Ovary (tissue), 9 donors: ENCODE results near the gene MYD88. TPM values are rescaled to one million over a fixed set of nuclear protein-coding genes. Genes with fewer than 3 reads are reported as not detected.

Experiments
- DNase-seq, 5 donors: peaks; one replicate each; pipeline ENCODE4 v3.0.0-alpha.2; 2019 to 2020
- H3K27ac ChIP-seq, 2 donors: fragments of 200-600 bp; one replicate each; pipeline versions ENCODE4 v1.5.1 to v1.8.0; 2019 to 2022
- H3K27me3 ChIP-seq: fragments of 200-600 bp; one replicate; pipeline ENCODE4 v1.8.0; 2022
- H3K36me3 ChIP-seq: fragments of 200-600 bp; sonication (generic); one replicate; pipeline ENCODE4 v1.5.1; 2019
- H3K4me1 ChIP-seq: one replicate; pipeline ENCODE4 v1.8.1; 2013; ENCODE audit warnings: mild to moderate bottlenecking, moderate library complexity; ENCODE audit not compliant: insufficient read depth
- H3K4me3 ChIP-seq: fragments of 200-600 bp; sonication (generic); one replicate; pipeline ENCODE4 v1.5.1; 2017
- H3K9me3 ChIP-seq, 2 donors: fragments of 200-600 bp in 1 of 2; sonication (generic) in 1 of 2; one replicate each; pipeline versions ENCODE4 v1.5.1 to v1.8.1; 2013 to 2019; ENCODE audit warnings: mild to moderate bottlenecking in 1 of 2, moderate library complexity in 1 of 2
- EP300 ChIP-seq: sonication (generic); formaldehyde crosslinking; IDR thresholded peaks from one replicate; pipeline ENCODE4 v1.6.1; 2017; ENCODE audit warnings: antibody characterized with exemption
- POLR2A ChIP-seq: fragments of 450-650 bp; IDR thresholded peaks from one replicate; pipeline ENCODE4 v1.6.1; 2017; ENCODE audit warnings: antibody characterized with exemption, mild to moderate bottlenecking, moderate library complexity
- WGBS, 3 donors: extraction: QIAGEN DNeasy Blood & Tissue Kit in 1 of 3; methylation state at CpG; one replicate each; pipeline versions ENCODE4 v1.1.5 to v1.1.7; 2013 to 2017; 5-methylcytosine and 5-hydroxymethylcytosine counted together
- intact Hi-C, 4 donors: fragments of 100-400 bp; cut with DNase I; formaldehyde crosslinking; loops; one replicate each; pipeline versions ENCODE4 v1.11.0 to v1.15.1; 2022 to 2023
- polyA plus RNA-seq, 2 donors: library from polyadenylated mRNA; stranded (reverse); fragments of 200-250 nt in 1 of 2; fragments of 350-450 nt in 1 of 2; fragmentation: Illumina TruSeq in 1 of 2; extraction: RNeasy Lipid Tissue Mini Kit (QIAGEN cat#74804) in 1 of 2; gene quantifications; one replicate each; pipeline ENCODE4 v1.2.3, GENCODE V29; 2013 to 2014
- total RNA-seq, 7 donors: library from RNA; depleted of rRNA in 2 of 7; stranded (reverse); fragments of >200 nt in 2 of 7; fragmentation: NEBNext Ultra II Directional in 3 of 7; extraction: Animal tissue kit (Norgen Biotek cat#: 25700) in 3 of 7; gene quantifications; one replicate each; pipeline versions ENCODE4 v1.1.0 to v1.2.4, GENCODE V29; 2016 to 2023
- TF ChIP-seq, protein P1 (sequence below), 3 donors: fragments of 450-650 bp in 2 of 3; fragments of 200-600 bp in 1 of 3; IDR thresholded peaks; one replicate each; pipeline versions ENCODE4 v1.5.1 to v1.8.0; 2016 to 2022; ENCODE audit warnings: antibody characterized with exemption in 3 of 3, mild to moderate bottlenecking in 1 of 3
- donor health status: DM: no; HTN: no; CAD: no; lungs with moderate emphysema.
- donor health status: DM: no; HTN: no; CAD: no.
- donor health status: Bipolar disorder and iron deficiency.
- donor health status: DM: yes; HTN: yes; CAD: no.
- donor health status: DM: no; HTN: no; CAD: no.
- donor health status: DM: yes; HTN: yes; CAD: no.

Gene MYD88
- total and polyA plus RNA-seq, 9 donors, result 12.8 to 58.9 (median 24.0) TPM

DNA sequence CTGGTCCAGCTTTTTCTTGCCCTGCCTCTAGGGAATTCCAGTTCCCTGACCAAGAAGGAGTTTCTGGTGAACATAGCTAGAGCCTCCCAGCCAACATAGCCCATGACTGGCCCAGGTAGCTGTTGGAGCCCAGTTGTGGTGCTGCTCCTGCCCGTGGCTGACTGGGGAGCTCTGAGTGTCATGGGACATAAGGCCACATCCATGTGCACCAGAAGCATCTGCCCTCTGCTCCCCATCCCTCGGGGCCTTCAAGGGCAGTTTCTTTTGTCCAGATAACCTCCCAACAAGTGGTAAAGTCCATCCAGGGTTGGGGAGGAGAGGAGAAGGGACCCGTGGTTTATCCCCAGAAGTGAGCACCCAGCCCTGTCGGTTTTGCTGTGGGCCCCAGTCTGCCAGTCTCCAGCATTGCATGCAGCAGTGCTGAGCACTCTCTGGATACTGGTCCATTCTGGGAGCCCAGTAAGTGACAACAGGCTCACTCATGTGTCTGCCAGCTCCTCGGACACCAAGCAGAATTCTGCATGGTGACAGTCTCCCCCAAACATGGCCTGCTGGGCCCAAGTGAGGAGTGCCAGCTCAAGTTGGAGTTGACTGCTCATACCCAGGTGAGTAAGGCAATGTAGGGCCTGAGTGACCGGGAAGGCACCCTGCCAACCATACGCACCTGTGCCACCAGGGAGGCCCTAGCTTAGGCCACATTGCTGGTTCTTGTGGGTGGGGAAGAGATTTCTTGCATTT lies 30.4 kb upstream of the MYD88 start:
- no peaks in the 10 kb centered on the region for H3K36me3 ChIP-seq
- no peak for DNase-seq
- no peak overlapping the region for H3K4me3 ChIP-seq
- 84 to 94% (median 87%) methylated on average over 7 of the region's 7 CpGs for WGBS, 3 donors
- no peaks in the 10 kb centered on the region for H3K27me3 ChIP-seq
- no peak overlapping the region for H3K27ac ChIP-seq
- H3K9me3 ChIP-seq, result no peaks in the 10 kb centered on the region
- intact Hi-C loops, result no loop called here
- TF ChIP-seq EP300 (no peak), POLR2A (no peak)
- TF ChIP-seq, protein P1, sequence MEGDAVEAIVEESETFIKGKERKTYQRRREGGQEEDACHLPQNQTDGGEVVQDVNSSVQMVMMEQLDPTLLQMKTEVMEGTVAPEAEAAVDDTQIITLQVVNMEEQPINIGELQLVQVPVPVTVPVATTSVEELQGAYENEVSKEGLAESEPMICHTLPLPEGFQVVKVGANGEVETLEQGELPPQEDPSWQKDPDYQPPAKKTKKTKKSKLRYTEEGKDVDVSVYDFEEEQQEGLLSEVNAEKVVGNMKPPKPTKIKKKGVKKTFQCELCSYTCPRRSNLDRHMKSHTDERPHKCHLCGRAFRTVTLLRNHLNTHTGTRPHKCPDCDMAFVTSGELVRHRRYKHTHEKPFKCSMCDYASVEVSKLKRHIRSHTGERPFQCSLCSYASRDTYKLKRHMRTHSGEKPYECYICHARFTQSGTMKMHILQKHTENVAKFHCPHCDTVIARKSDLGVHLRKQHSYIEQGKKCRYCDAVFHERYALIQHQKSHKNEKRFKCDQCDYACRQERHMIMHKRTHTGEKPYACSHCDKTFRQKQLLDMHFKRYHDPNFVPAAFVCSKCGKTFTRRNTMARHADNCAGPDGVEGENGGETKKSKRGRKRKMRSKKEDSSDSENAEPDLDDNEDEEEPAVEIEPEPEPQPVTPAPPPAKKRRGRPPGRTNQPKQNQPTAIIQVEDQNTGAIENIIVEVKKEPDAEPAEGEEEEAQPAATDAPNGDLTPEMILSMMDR (IDR thresholded peaks at IDR 0.05), result no peak
- H3K4me1 ChIP-seq, result no peaks in the 10 kb centered on the region

DNA sequence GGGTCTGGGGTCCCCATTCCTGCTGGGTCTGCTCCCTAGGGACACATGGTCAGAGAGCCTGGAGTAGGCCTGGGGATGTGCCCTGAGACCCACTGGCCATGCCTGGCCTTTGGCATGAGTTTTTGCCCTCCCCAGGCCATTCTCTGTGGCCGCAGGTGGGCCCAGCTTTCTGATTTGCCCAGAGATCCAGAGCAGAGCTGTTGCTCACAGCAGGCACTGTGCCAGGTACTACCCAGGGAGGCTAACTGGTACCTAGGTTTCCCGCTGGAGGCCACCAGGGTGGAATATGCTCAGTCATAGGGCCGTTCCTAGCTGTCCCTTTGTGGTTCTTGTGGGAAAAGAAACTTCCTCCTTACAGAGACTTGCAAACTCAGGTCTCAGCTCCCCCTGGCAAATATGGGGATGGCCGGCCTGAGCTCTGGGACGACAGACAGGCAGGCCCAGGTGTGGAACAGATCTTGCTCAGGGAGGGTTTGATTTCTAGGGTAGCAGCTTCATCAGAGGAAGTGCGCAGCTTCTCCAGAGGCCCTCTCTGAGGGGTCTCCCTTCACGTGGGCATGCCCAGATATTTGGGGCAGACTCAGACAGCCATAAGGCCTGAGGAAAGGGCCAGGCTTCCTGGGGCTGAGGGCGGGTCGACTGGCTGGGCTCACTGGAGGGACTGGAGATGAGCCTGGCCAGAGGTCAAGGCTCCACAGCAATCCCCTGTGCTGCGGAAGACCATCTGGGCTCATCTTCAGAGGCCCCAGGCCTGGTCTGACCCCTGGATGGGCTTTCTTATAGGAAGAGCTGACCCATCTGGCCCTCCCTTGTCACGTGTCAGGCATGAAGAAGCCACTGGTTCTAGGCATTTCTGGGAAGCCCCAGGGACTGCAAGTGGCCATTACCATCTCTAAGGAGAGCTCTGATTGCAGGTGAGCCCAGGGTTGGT lies 29.5 kb upstream of the MYD88 start:
- DNase-seq, result no peak
- H3K27me3 ChIP-seq, result no peaks in the 10 kb centered on the region
- no peak overlapping the region for H3K27ac ChIP-seq
- intact Hi-C loops, result no loop called here
- WGBS, 3 donors, result 83 to 86% (median 86%) methylated on average over 11 of the region's 11 CpGs
- H3K4me3 ChIP-seq, result no peak overlapping the region
- no peaks in the 10 kb centered on the region for H3K9me3 ChIP-seq
- TF ChIP-seq, protein P1 (IDR thresholded peaks at IDR 0.05), result no peak
- TF ChIP-seq EP300 (no peak), POLR2A (no peak)
- H3K36me3 ChIP-seq, result no peaks in the 10 kb centered on the region
- H3K4me1 ChIP-seq, result no peaks in the 10 kb centered on the region

DNA sequence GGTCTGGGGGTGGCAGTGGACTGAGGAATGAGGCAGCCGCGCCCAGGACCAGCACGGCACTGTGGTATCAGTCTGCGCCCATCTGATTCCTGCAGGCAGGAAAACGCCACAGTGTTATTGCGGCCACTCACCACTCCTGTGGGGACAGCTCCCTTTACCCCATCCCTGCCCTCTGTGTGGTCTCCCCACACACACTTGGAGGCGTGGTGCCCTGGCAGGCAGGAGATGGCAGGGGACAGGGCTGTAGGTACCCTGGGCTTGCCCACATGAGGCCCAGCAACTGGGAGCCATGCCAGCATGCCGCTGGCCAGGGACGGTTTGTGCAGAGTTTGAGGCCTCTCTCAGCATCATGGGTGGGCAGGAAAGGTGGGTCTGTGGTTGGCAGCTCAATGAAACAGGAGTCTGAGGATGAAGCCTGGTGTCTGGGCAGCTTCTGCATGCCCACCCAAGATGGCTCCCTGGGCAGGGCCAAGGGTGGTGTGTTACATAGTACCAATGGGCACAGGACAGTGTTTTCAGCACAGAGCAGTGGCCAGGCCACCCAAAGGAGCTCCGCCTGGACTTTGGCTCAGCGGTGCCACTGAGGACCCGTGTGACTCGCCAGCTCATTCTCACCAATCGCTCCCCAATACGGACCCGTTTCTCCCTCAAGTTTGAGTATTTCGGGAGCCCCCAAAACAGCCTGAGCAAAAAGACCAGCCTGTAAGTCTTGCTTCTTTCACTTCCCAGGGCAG lies 28.7 kb upstream of the MYD88 start:
- Histone ChIP-seq H3K9me3 (no peaks in the 10 kb centered on the region), H3K36me3 (no peaks in the 10 kb centered on the region), H3K4me1 (no peaks in the 10 kb centered on the region), H3K4me3 (no peak overlapping the region), H3K27me3 (no peaks in the 10 kb centered on the region), H3K27ac (no peak overlapping the region)
- no peak for DNase-seq
- 89 to 94% (median 94%) methylated on average over 17 of the region's 17 CpGs for WGBS, 3 donors
- TF ChIP-seq, protein P1 (IDR thresholded peaks at IDR 0.05), result no peak
- no peak for TF ChIP-seq EP300
- TF ChIP-seq POLR2A, result no peak
- intact Hi-C loops, result loop anchor here in 2 of 4 donors (10.0 kb wide), 2 partner anchors 235 to 365 kb away; partner anchors contain the start of gene XYLB (in 1 of the 2)
